Loucy (cell line): ENCODE data around the gene FAM135A.
"Not testable (repeated sequence)": the region's sequence is repeated elsewhere in the genome, so short reads cannot be mapped to it uniquely, and the experiment has no call there.

Source experiments
- CTCF ChIP-seq: fragments of 200-600 bp; sonication (generic); conservative IDR thresholded peaks from 2 replicates; pipeline ENCODE4 v1.5.1; 2014; ENCODE audit warnings: mild to moderate bottlenecking, antibody characterized with exemption, low read length
- EZH2phosphoT487 ChIP-seq: fragments of 200-600 bp; IDR thresholded peaks from 2 replicates; pipeline ENCODE4 v1.6.1; 2018; ENCODE audit warnings: antibody characterized with exemption, mild to moderate bottlenecking, moderate library complexity, borderline replicate concordance

- TF ChIP-seq CTCF, EZH2phosphoT487: not testable (repeated sequence)
Observed at GRCh38 chr6:70453899-70454298, 40.6 kb downstream of the FAM135A start.
